CD14-positive monocyte (primary cell): ENCODE measurements around the gene CDKN1C. TPM values are rescaled to one million over a fixed set of nuclear protein-coding genes. Genes with fewer than 3 reads are reported as not detected.

Experiments
- DNase-seq, 3 donors: peaks; one replicate each; pipeline ENCODE4 v3.0.0-alpha.2; 2011 to 2022
- H2AFZ ChIP-seq: 2 replicates; pipeline ENCODE4 v1.6.0; 2012; ENCODE audit warnings: mild to moderate bottlenecking, low read depth, low read length, inconsistent platforms; ENCODE audit not compliant: insufficient read depth, poor library complexity, severe bottlenecking
- H3K27ac ChIP-seq, 2 donors: 1 replicate in 1 of 2; 2 replicates in 1 of 2; pipeline ENCODE4 v1.5.1; 2012 to 2013; ENCODE audit warnings: low read length in 2 of 2, control low read depth in 1 of 2, inconsistent platforms in 1 of 2, low read depth in 1 of 2, mild to moderate bottlenecking in 1 of 2
- H3K27me3 ChIP-seq, 2 donors: one replicate each; pipeline versions ENCODE4 v1.6.0 to v1.6.1; 2011 to 2013; ENCODE audit warnings: low read length in 2 of 2; ENCODE audit not compliant: control insufficient read depth in 2 of 2, insufficient read depth in 2 of 2
- H3K36me3 ChIP-seq, 2 donors: replicated peaks in 1 of 2; 1 replicate in 1 of 2; 2 replicates in 1 of 2; pipeline versions ENCODE4 v1.5.1 to v1.6.1; 2012 to 2013; ENCODE audit warnings: low read length in 2 of 2, control low read depth in 1 of 2, inconsistent platforms in 1 of 2, mild to moderate bottlenecking in 1 of 2; ENCODE audit not compliant: insufficient read depth in 2 of 2, control insufficient read depth in 1 of 2
- H3K4me1 ChIP-seq, 2 donors: 1 replicate in 1 of 2; 2 replicates in 1 of 2; pipeline versions ENCODE4 v1.5.1 to v1.6.1; 2012 to 2013; ENCODE audit warnings: low read length in 2 of 2, control low read depth in 1 of 2, inconsistent platforms in 1 of 2, mild to moderate bottlenecking in 1 of 2, moderate library complexity in 1 of 2; ENCODE audit not compliant: insufficient read depth in 2 of 2, control insufficient read depth in 1 of 2
- H3K4me2 ChIP-seq: replicated peaks from 2 replicates; pipeline ENCODE3; 2012; ENCODE audit warnings: low read length, moderate library complexity, mild to moderate bottlenecking; ENCODE audit not compliant: poor library complexity, severe bottlenecking; ENCODE audit errors: extremely low read depth
- H3K4me3 ChIP-seq, 3 experiments: fragments of 200-600 bp in 1 of 3; sonication (generic) in 1 of 3; replicated peaks in 1 of 3; 1 replicate in 2 of 3; 2 replicates in 1 of 3; pipeline ENCODE4 v1.5.1; 2011 to 2013; ENCODE audit warnings: low read length in 3 of 3, mild to moderate bottlenecking in 3 of 3, control low read depth in 2 of 3, low read depth in 2 of 3, inconsistent platforms in 1 of 3, moderate library complexity in 1 of 3
- H3K79me2 ChIP-seq: 2 replicates; pipeline ENCODE4 v1.6.0; 2012; ENCODE audit warnings: mild to moderate bottlenecking, control low read depth, inconsistent platforms, low read length, moderate library complexity; ENCODE audit not compliant: insufficient read depth
- H3K9ac ChIP-seq: 2 replicates; pipeline ENCODE4 v1.6.0; 2017; ENCODE audit warnings: low read length, mild to moderate bottlenecking; ENCODE audit not compliant: insufficient read depth, poor library complexity, severe bottlenecking
- H3K9me3 ChIP-seq, 2 donors: replicated peaks in 1 of 2; 1 replicate in 1 of 2; 2 replicates in 1 of 2; pipeline versions ENCODE4 v1.5.1 to v1.6.1; 2012 to 2013; ENCODE audit warnings: low read length in 2 of 2, control low read depth in 1 of 2; ENCODE audit not compliant: control insufficient read depth in 1 of 2, insufficient read depth in 1 of 2
- H4K20me1 ChIP-seq: 2 replicates; pipeline ENCODE4 v1.6.0; 2012; ENCODE audit warnings: mild to moderate bottlenecking, low read length, control low read depth, moderate library complexity; ENCODE audit not compliant: insufficient read depth
- H3K27ac Mint-ChIP-seq, 7 donors: one replicate each; pipeline ENCODE4 v1.8.0; 2020; ENCODE audit warnings: mild to moderate bottlenecking in 7 of 7, mixed read lengths in 7 of 7, moderate library complexity in 6 of 7, inconsistent platforms in 2 of 7
- H3K27me3 Mint-ChIP-seq, 3 donors: one replicate each; pipeline ENCODE4 v1.8.0; 2021 to 2022; ENCODE audit warnings: low read depth in 3 of 3, mild to moderate bottlenecking in 3 of 3, mixed read lengths in 3 of 3, moderate library complexity in 3 of 3, inconsistent platforms in 1 of 3
- H3K36me3 Mint-ChIP-seq, 2 donors: one replicate each; pipeline ENCODE4 v1.8.0; 2020; ENCODE audit warnings: mixed read lengths in 2 of 2, inconsistent platforms in 1 of 2, mild to moderate bottlenecking in 1 of 2
- H3K4me1 Mint-ChIP-seq: one replicate; pipeline ENCODE4 v1.8.0; 2020; ENCODE audit warnings: mild to moderate bottlenecking, mixed read lengths
- H3K4me3 Mint-ChIP-seq, 2 donors: one replicate each; pipeline ENCODE4 v1.8.0; 2020; ENCODE audit warnings: mild to moderate bottlenecking in 2 of 2, mixed read lengths in 2 of 2, moderate library complexity in 1 of 2
- H3K9me3 Mint-ChIP-seq, 7 donors: one replicate each; pipeline ENCODE4 v1.8.0; 2020 to 2022; ENCODE audit warnings: mixed read lengths in 7 of 7, mild to moderate bottlenecking in 6 of 7, moderate library complexity in 6 of 7, inconsistent platforms in 2 of 7
- WGBS: methylation state at CpG from one replicate; pipeline ENCODE4 v1.1.5; 2013; ENCODE audit warnings: missing lambda C conversion rate; ENCODE audit not compliant: insufficient coverage; 5-methylcytosine and 5-hydroxymethylcytosine counted together
- intact Hi-C, 2 donors: fragments of 100-400 bp; cut with micrococcal nuclease; formaldehyde crosslinking; loops; one replicate each; pipeline versions ENCODE4 v1.15.0 to v1.15.1; 2023
- polyA plus RNA-seq, 3 donors: library from polyadenylated mRNA; depleted of rRNA in 1 of 3; unstranded in 2 of 3; stranded (reverse) in 1 of 3; fragments of 300-500 nt in 2 of 3; fragments of >200 nt in 1 of 3; fragmentation: Illumina TruSeq in 2 of 3; gene quantifications; 1 replicate in 2 of 3; 2 replicates in 1 of 3; pipeline ENCODE4 v1.2.3, GENCODE V29; 2012 to 2021
- TF ChIP-seq, protein P1 (sequence below): fragments of 200-600 bp; IDR thresholded peaks from one replicate; pipeline ENCODE4 v1.8.0; 2022; ENCODE audit warnings: antibody characterized with exemption, mild to moderate bottlenecking

CDKN1C gene
- polyA plus RNA-seq, 3 donors: 3.2 to 36.4 (median 4.7) TPM

DNA sequence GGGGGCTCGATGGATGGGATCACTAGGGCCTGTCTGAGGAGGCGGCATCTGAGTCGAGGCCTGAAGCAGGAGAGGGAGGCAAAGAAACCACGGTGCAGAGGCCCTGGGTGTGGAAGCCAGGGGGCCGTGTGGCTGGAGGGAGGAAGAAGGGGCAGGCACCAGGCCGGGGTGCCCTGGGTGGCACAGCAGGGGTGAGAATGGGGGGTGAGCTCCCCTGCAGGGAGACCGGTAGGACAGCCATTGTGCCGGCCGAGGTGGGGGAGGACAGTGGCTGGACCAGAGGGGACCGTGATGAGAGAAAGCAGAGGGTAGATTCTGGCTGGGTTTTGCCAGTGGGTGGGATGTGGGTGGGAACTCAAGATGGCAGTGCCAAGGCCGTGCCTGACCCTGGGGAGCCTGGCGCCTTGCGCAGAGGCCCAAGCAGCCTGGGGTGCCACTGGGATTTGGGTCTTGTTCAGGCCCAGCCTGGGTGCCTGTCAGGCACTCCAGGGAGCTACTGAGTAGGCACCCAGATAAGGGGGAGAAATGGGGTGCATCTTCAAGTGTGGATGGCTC, 24.9 kb upstream of the CDKN1C start:
- H3K27ac Mint-ChIP-seq: no peak overlapping the region
- TF ChIP-seq, protein P1, sequence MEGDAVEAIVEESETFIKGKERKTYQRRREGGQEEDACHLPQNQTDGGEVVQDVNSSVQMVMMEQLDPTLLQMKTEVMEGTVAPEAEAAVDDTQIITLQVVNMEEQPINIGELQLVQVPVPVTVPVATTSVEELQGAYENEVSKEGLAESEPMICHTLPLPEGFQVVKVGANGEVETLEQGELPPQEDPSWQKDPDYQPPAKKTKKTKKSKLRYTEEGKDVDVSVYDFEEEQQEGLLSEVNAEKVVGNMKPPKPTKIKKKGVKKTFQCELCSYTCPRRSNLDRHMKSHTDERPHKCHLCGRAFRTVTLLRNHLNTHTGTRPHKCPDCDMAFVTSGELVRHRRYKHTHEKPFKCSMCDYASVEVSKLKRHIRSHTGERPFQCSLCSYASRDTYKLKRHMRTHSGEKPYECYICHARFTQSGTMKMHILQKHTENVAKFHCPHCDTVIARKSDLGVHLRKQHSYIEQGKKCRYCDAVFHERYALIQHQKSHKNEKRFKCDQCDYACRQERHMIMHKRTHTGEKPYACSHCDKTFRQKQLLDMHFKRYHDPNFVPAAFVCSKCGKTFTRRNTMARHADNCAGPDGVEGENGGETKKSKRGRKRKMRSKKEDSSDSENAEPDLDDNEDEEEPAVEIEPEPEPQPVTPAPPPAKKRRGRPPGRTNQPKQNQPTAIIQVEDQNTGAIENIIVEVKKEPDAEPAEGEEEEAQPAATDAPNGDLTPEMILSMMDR: no peak
- Histone ChIP-seq H3K27ac (no peak overlapping the region), H2AFZ (no peak overlapping the region), H3K36me3 (no peaks in the 10 kb centered on the region), H3K4me3 (no peak overlapping the region), H3K79me2 (no peaks in the 10 kb centered on the region), H3K9ac (no peak overlapping the region), H3K27me3 (peaks cover 0 to 3% of the 10 kb centered on the region in 2 donors), H3K9me3 (peaks cover 0 to 4% of the 10 kb centered on the region in 2 donors), H4K20me1 (peaks cover 19% of the 10 kb centered on the region), H3K4me1 (no peaks in the 10 kb centered on the region), H3K4me2 (no peak overlapping the region)
- peaks cover 13 to 43% of the 10 kb centered on the region in 2 donors for H3K36me3 Mint-ChIP-seq
- intact Hi-C loops: no loop called here
- no peak overlapping the region for H3K4me3 Mint-ChIP-seq
- peaks cover 17 to 32% (median 20%) of the 10 kb centered on the region in 3 donors for H3K27me3 Mint-ChIP-seq
- no peak for DNase-seq
- H3K9me3 Mint-ChIP-seq: peaks cover 2 to 10% (median 8%) of the 10 kb centered on the region in 7 donors
- WGBS: 87% methylated on average over 13 of the region's 13 CpGs
- H3K4me1 Mint-ChIP-seq: peaks cover 15% of the 10 kb centered on the region

DNA sequence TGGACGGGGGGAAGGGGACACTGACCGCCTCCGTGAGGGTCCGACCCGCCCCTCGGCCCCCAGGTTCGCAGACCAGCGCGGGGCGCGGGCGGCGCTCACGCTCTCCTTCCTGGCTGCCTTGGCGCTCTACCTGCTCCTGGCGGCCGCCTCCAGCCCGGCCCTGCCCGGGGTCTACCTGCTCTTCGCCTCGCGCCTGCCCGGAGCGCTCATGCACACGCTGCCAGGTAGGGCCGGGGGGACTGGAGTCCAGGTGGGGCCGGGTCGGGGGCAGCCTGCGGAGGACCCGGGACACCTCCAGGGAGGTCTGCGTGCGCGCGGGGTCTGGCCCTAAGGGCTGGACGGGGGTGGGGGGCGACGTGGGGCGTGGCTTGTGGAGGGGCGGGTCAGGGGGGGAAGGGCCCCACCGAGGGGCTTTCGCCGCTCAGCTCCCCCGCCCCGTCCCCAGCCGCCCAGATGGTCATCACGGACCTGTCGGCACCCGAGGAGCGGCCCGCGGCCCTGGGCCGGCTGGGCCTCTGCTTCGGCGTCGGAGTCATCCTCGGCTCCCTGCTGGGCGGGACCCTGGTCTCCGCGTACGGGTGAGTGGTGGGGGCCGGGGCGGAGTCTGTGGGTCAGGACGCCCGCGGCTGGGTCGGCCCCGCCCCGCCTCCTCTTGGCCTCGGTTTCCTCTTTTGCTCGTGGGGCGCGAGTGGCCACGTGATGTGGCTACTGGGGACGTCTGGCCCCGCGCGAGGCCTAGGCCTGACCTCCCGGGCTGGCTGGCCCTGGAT, 23.7 kb upstream of the CDKN1C start:
- H3K4me3 Mint-ChIP-seq: no peak overlapping the region
- no peaks in the 10 kb centered on the region for H3K36me3 ChIP-seq
- H3K4me1 Mint-ChIP-seq: peaks cover 19% of the 10 kb centered on the region
- intact Hi-C loops: no loop called here
- H3K4me2 ChIP-seq: no peak overlapping the region
- 71% methylated on average over 75 of the region's 78 CpGs for WGBS
- peaks cover 12 to 27% (median 14%) of the 10 kb centered on the region in 3 donors for H3K27me3 Mint-ChIP-seq
- H3K9me3 ChIP-seq: peaks cover 0 to 9% of the 10 kb centered on the region in 2 donors
- peaks cover 24 to 54% of the 10 kb centered on the region in 2 donors for H3K36me3 Mint-ChIP-seq
- TF ChIP-seq, protein P1: no peak
- peaks cover 7 to 16% (median 14%) of the 10 kb centered on the region in 7 donors for H3K9me3 Mint-ChIP-seq
- H3K4me3 ChIP-seq: no peak overlapping the region
- H2AFZ ChIP-seq: no peak overlapping the region
- H3K4me1 ChIP-seq: no peaks in the 10 kb centered on the region
- H3K9ac ChIP-seq: no peak overlapping the region
- no peak overlapping the region for H3K27ac ChIP-seq
- DNase-seq: no peak
- H3K79me2 ChIP-seq: no peaks in the 10 kb centered on the region
- H3K27me3 ChIP-seq: no peaks in the 10 kb centered on the region
- H4K20me1 ChIP-seq: peaks cover 19% of the 10 kb centered on the region
- no peak overlapping the region for H3K27ac Mint-ChIP-seq
